SU-DHL-6 (cell line): ENCODE results near the gene MDM2.

Experiments used
- EZH2phosphoT487 ChIP-seq: fragments of 200-600 bp; sonication (generic), shearing (Covaris generic); conservative IDR thresholded peaks from 2 replicates; pipeline ENCODE4 v1.6.1; 2018; ENCODE audit warnings: mild to moderate bottlenecking, antibody characterized with exemption, low read length, moderate library complexity, mixed read lengths
- TF ChIP-seq, protein P1 (sequence below): fragments of 200-600 bp; sonication (generic); IDR thresholded peaks from one replicate; pipeline ENCODE4 v1.5.1; 2017; ENCODE audit warnings: antibody characterized with exemption, mild to moderate bottlenecking, low read length, moderate library complexity; ENCODE audit not compliant: insufficient read depth, poor library complexity, severe bottlenecking

DNA sequence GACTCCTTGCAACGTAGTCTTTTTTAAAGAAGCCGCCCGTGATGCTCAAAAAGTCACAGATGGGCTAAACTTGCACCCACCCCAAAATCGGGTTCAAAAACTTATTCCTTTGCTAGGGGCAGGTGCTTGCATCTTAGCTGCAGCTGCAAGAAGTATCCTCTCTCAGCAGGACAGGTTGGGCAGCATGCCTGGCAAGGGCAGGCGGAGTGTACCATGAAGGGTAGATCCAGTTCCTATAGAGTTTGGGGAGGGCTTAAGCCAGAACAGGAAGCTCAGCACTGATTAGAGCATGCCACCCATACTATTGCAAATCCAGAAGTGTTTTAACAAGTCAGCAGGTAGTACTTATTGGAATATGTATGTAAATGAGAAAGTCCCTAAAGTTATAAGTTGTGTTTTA lies 76.3 kb downstream of the MDM2 start:
- TF ChIP-seq, protein P1, sequence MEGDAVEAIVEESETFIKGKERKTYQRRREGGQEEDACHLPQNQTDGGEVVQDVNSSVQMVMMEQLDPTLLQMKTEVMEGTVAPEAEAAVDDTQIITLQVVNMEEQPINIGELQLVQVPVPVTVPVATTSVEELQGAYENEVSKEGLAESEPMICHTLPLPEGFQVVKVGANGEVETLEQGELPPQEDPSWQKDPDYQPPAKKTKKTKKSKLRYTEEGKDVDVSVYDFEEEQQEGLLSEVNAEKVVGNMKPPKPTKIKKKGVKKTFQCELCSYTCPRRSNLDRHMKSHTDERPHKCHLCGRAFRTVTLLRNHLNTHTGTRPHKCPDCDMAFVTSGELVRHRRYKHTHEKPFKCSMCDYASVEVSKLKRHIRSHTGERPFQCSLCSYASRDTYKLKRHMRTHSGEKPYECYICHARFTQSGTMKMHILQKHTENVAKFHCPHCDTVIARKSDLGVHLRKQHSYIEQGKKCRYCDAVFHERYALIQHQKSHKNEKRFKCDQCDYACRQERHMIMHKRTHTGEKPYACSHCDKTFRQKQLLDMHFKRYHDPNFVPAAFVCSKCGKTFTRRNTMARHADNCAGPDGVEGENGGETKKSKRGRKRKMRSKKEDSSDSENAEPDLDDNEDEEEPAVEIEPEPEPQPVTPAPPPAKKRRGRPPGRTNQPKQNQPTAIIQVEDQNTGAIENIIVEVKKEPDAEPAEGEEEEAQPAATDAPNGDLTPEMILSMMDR: no peak
- no peak for TF ChIP-seq EZH2phosphoT487
